Stimulated activated memory B cell treated with anti-CD40 and anti-IgM and Interleukin-4, amounts not matched to agents 10 μg/mL and 1 μg/mL and 100 μg/mL, for 72 hours (primary cell): ENCODE measurements around the gene TRIM29.
A peak's percentile ranks its signal among the peaks of the same experiment; 100 is the strongest.
"Not testable (repeated sequence)": the region's sequence is repeated elsewhere in the genome, so short reads cannot be mapped to it uniquely, and the experiment has no call there.

ENCODE experiments used
- ATAC-seq: fragments of 150-1000 bp; cut with Tn5 transposase; 2 replicates; pipeline ENCODE4 v1.10.0; 2021
- H3K27ac Mint-ChIP-seq: one replicate; pipeline ENCODE4 v1.8.0; 2022; ENCODE audit warnings: mild to moderate bottlenecking, mixed read lengths
- H3K27me3 Mint-ChIP-seq: one replicate; pipeline ENCODE4 v1.8.0; 2022; ENCODE audit warnings: mixed read lengths
- H3K36me3 Mint-ChIP-seq: one replicate; pipeline ENCODE4 v1.8.0; 2022; ENCODE audit warnings: mixed read lengths
- H3K4me1 Mint-ChIP-seq: one replicate; pipeline ENCODE4 v1.8.0; 2022; ENCODE audit warnings: mixed read lengths
- H3K4me3 Mint-ChIP-seq: one replicate; pipeline ENCODE4 v1.8.0; 2022; ENCODE audit warnings: mild to moderate bottlenecking, moderate library complexity, mixed read lengths
- H3K9me3 Mint-ChIP-seq: one replicate; pipeline ENCODE4 v1.8.0; 2022; ENCODE audit warnings: mixed read lengths

Gene TRIM29

DNA sequence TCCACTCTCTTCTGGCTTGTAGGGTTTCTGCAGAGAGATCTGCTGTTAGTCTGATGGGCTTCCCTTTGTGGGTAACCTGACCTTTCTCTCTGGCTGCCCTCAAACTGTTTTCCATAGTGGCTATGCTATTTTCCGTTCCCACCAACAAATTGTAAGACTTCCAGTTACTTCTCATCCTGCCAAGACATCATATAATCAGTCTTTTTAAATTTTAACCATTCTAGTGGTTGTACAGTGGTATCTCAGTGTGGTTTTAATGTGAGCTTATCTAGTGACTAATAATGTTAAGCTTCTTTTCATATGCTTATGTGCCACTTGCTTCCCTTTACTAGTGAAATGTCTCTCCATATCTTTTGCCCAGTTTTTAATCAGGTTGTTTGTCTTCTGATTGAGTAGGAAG lies 13.6 kb upstream of the TRIM29 start:
- ATAC-seq: no peak
- Mint-ChIP-seq H3K9me3 (peaks cover 18% of the 10 kb centered on the region), H3K4me3 (no peak overlapping the region), H3K36me3 (no peaks in the 10 kb centered on the region), H3K27me3 (peaks cover 28% of the 10 kb centered on the region), H3K27ac (no peak overlapping the region), H3K4me1 (no peaks in the 10 kb centered on the region)

DNA sequence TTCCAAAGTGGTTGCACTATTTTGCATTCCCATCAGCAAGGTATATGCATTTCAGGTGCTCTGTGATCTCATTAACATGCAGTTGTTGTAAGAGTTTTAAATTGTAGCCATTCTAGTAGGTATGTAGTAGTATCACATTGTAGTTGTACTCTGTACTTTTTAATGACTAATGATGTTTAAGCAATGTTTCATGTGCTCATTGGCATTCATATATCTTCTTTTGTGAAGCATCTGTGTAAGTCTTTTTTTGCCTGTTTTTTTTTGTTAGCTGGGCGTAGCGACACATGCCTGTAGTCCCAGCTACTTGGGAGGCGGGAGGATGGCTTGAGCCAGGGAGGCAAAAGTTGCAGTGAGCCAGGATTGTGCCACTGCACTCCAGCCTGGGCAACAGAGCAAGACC lies 11.3 kb upstream of the TRIM29 start:
- H3K4me1 Mint-ChIP-seq: no peaks in the 10 kb centered on the region
- ATAC-seq: no peak
- no peak overlapping the region for H3K27ac Mint-ChIP-seq
- H3K9me3 Mint-ChIP-seq: peaks cover 13% of the 10 kb centered on the region
- peaks cover 35% of the 10 kb centered on the region for H3K27me3 Mint-ChIP-seq
- H3K4me3 Mint-ChIP-seq: no peak overlapping the region
- H3K36me3 Mint-ChIP-seq: no peaks in the 10 kb centered on the region

DNA sequence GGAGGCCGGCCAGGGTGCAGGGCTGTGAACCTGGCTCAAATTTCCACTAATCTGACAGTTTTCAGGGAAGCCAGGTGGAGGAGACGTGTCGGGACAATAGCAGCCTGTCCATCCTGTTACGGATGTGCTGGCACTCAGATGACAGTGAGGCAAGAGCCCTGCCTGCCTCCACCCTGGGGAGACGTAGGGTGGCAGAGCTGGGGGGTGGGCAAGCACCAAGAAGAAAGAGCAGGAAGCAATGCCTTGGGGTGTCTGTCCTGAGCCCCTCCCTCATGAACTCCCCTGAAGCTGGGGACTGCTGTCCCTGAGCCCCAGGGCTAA lies 10.0 kb upstream of the TRIM29 start:
- no peaks in the 10 kb centered on the region for H3K4me1 Mint-ChIP-seq
- peaks cover 36% of the 10 kb centered on the region for H3K27me3 Mint-ChIP-seq

DNA sequence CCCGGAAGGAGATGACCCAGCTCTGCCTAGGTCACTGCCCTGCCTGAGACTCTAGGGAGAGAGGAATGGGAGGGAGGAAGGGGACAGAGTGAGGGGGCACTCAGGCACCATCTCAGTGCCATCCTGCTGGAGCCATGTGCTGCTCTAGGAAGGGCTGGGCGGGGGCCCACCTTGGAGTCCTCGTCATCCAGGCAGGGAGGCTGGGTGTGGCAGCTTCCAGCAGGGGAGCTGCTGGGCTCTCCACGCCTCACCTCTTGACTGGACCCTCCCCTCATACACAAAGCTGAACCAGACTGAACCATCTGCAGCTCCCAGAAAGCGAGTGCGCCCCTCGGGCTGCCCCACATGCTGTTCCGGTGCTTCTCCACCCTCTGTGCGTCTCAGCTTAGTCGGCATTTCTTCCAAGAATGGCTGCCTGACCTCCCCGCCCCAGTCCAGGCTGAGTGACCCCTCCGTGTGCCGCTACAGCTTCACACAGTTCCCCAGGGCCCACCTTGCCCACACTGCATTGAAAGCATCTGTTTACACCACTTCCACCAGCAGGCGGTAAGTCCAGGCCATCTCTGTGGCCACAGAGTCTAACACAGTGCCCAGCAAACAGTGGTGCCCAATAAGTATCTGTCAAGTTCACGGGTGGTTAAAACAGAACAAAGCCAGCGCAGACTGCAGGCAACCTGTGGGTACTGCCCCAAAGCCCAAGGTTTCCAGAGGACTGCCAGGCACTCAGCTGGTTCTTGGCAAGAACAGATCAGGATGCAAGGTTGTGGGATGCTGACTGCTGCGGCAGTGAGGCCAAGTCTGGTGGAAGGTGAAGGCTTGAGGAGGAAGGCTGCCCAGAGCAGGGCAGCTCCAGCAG lies 9.4 kb upstream of the TRIM29 start:
- Mint-ChIP-seq H3K27me3 (peaks cover 36% of the 10 kb centered on the region), H3K9me3 (peaks cover 13% of the 10 kb centered on the region), H3K27ac (no peak overlapping the region), H3K36me3 (no peaks in the 10 kb centered on the region), H3K4me1 (no peaks in the 10 kb centered on the region), H3K4me3 (no peak overlapping the region)
- peak; percentile 50 for ATAC-seq

More for the DNA sequence above, 10.0 kb upstream of the TRIM29 start:
- no peak for ATAC-seq
- no peaks in the 10 kb centered on the region for H3K36me3 Mint-ChIP-seq
- peaks cover 13% of the 10 kb centered on the region for H3K9me3 Mint-ChIP-seq
- no peak overlapping the region for H3K4me3 Mint-ChIP-seq
- no peak overlapping the region for H3K27ac Mint-ChIP-seq

DNA sequence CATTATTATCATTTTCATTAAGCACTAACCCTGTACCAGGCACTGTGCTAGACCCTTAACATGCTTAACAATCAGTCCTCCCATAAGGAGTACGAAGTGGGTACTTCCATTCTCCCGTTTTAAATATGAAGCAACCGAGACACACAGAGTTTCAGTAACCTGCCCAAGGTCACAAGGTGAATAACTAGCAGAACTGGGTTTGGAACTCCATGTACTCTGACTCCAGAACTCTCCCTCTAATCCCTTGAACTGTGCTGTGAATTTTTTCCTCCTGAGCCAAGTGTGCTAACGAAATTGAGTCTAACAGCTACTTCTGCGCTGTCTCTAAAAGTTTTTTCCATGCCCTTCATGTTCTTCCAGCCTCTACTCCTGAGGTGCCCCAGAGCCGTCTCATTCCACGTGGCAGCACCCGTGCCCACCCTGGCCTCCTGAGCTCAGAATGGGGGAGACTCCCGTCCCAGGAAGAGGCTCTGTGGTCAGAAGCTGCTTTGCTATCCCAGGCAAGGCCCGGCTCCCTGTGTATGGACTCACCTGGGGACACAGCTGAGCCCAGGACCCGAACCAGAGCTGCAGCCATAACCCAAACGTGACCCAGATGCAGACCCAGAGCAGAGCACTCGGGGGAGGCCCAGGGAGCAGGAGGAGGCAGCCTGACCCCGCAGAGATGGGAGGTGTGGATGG lies 8.6 kb upstream of the TRIM29 start:
- no peak for ATAC-seq
- Mint-ChIP-seq H3K27me3 (peaks cover 36% of the 10 kb centered on the region), H3K9me3 (peaks cover 12% of the 10 kb centered on the region)

DNA sequence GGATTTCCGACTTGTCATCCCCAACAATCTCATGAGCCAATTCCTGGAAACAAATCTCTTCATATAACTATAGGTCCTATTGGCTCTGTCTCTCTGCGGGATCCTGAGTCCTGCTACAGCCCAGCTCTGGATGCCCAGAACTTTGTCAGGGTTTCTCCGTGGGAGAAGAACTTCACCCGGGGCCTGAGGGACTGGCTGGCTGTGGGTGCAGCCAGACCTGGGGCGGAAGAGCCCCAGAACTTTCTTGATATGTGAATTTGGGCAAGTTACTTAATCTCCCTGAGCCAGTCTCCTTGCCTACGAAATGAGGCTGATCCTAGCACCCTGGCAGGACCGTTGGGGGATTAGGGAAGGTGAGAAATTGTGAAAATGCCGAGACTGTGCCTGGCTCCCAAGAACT lies 6.6 kb upstream of the TRIM29 start:
- H3K4me3 Mint-ChIP-seq: no peak overlapping the region
- no peaks in the 10 kb centered on the region for H3K4me1 Mint-ChIP-seq
- H3K9me3 Mint-ChIP-seq: no peaks in the 10 kb centered on the region
- peaks cover 48% of the 10 kb centered on the region for H3K27me3 Mint-ChIP-seq
- ATAC-seq: no peak
- no peak overlapping the region for H3K27ac Mint-ChIP-seq
- no peaks in the 10 kb centered on the region for H3K36me3 Mint-ChIP-seq

More for the DNA sequence above, 8.6 kb upstream of the TRIM29 start:
- Mint-ChIP-seq H3K36me3 (no peaks in the 10 kb centered on the region), H3K27ac (no peak overlapping the region), H3K4me3 (no peak overlapping the region), H3K4me1 (no peaks in the 10 kb centered on the region)

DNA sequence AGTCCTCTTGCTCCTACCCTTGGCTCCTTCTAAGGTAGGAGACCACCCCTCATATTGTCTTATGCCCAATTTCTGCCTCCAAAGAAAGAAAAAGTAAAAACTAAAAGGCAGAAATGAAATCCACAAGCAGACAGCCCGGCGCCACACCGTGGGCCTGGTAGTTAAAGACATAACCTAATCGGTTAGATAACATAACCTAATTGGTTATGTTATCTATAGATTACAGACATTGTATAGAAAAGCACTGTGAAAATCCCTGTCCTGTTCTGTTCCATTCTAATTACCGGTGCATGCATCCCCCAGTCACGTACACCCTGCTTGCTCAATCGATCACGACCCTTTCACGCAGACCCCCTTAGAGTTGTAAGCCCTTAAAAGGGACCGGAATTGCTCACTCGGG lies 5.6 kb upstream of the TRIM29 start:
- peaks cover 52% of the 10 kb centered on the region for H3K27me3 Mint-ChIP-seq
- not testable (repeated sequence) for H3K36me3 Mint-ChIP-seq, H3K9me3 Mint-ChIP-seq, H3K27ac Mint-ChIP-seq, H3K4me1 Mint-ChIP-seq, H3K4me3 Mint-ChIP-seq, ATAC-seq

DNA sequence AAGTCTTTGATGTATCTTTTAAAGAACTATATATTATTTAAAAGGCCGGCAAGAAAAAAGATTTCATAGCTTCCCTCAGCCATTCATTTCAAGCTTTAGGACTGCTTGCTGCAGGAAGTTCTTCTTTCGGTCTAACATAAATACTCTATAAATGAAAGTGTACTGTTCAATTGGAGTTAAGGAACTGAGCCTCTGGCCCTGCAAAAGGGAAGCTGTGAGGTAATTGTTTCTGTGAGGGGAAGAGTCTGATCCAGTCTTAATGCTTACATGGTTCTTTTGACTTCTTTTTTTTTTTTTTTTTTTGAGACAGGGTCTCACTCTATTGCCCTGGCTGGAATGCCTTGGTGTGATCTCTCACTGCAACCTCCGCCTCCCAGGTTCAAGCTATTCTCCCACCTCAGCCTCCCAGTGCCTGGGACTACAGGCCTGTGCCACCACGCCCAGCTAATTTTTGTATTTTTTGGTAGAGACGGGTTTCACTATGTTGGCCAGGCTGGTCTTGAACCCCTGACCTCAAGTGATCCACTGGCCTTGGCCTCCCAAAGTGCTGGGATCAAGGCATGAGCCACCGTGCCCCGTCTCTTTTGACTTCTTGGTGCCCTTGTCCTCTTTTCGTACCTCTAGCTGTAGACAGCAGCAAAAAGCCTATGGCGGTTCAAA lies 4.7 kb upstream of the TRIM29 start:
- Mint-ChIP-seq H3K27me3 (peaks cover 52% of the 10 kb centered on the region), H3K4me1 (no peaks in the 10 kb centered on the region), H3K27ac (no peak overlapping the region), H3K4me3 (no peak overlapping the region), H3K36me3 (no peaks in the 10 kb centered on the region), H3K9me3 (no peaks in the 10 kb centered on the region)
- ATAC-seq: no peak

DNA sequence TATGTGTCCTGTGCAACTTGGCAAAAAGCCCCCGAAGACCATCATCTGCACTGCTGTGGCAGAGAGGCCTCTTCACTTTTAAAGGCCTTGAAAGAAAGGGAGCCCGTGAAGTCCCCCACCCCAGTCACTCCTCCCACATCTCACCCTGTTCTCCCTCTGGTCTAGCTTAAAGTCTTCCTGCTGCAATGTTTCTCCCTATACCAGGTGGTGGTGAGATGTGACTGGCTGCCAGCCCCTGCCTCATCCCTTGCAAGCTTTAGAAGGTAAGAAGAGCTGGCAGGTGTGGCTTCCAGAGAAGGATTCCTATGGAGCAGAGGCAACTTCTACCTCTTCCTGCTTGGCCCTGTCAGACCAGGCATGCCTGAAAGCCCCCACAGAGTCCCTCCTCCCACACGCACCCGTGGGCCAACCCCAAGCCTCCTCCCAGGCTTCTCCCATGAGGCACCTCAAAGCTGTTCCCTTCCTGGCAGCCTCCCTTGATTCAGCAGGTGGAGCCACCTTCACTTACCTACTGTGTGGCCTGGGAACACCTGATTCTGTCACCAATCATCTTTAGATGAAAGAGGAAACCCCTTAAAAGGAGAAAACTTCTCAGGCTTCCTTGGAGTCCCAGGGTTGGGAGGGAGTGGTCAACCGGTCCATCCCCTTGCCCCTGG lies 4.0 kb upstream of the TRIM29 start:
- Mint-ChIP-seq H3K4me3 (no peak overlapping the region), H3K27me3 (peaks cover 51% of the 10 kb centered on the region), H3K9me3 (no peaks in the 10 kb centered on the region), H3K36me3 (no peaks in the 10 kb centered on the region), H3K27ac (no peak overlapping the region), H3K4me1 (no peaks in the 10 kb centered on the region)
- no peak for ATAC-seq

DNA sequence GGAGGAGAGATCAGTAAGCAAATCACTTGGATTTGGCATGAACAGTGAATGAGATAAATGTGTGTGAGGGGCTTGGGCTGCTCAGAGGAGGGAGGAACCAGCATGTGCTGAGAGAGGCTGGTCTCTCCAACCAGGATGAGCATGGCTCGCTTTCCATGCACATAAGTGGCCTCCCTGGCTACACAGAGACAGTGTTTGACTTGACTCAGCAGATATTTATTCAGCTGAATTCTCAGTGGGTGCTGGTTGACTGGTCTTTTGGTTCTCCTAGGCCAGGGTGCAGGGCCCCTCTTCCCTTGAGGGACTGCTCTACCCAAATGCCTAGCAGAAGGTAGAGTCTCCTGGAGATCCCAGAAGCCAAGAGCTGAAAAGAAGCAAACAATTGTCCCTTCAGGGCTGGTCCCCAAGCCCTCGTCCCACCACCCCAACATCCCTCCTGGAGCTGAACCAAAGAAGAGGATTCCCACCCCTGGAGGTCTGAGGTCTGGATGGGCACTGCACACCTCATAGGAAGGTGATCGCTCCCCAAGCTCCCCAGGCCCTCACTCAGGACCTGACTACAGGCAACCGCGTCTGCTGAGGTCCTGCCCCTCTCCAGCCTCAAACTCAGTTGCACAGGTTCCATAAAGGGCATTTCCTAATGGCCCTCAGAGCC lies 3.3 kb upstream of the TRIM29 start:
- H3K27ac Mint-ChIP-seq: no peak overlapping the region
- peaks cover 45% of the 10 kb centered on the region for H3K27me3 Mint-ChIP-seq
- no peak for ATAC-seq
- H3K36me3 Mint-ChIP-seq: no peaks in the 10 kb centered on the region
- H3K9me3 Mint-ChIP-seq: no peaks in the 10 kb centered on the region
- H3K4me1 Mint-ChIP-seq: no peaks in the 10 kb centered on the region
- H3K4me3 Mint-ChIP-seq: no peak overlapping the region

DNA sequence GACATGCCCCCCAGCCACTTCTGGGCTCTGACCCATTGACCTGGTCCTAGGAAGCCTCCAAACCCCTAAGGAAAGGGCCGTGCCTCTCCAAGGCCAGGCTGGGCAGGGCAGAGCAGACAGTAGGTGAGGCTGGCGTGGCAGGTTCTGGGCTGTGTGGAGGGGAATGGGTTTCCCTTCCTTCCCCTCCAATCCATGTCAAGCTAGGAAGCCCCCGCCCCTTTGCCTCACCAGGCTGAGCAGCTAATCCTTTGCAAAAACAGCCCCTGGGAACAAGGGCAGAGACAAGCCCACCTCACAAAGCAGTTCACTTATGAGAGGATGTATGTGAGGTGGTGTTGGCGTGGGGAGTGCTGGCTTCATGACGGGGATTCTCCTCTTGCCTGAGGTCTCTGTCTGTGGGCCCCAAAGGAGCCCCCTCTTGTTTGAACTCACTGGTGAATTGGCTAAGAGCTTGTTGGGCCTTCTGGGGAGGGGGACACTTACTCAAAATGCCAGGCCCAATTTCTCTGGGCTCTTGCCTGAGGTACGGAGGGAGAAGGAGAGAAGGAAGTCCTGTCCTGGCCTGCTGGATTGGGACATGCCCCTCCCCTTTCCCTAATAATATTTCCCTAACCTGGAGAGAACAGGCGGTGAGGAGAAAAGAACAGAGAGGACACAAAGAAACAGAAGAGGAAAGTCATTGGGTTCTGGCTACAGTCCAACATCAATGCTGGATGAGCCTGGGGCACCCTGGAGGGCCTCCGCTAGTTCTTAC lies 1.6 kb upstream of the TRIM29 start:
- Mint-ChIP-seq H3K4me1 (no peaks in the 10 kb centered on the region), H3K36me3 (no peaks in the 10 kb centered on the region), H3K9me3 (no peaks in the 10 kb centered on the region), H3K27ac (no peak overlapping the region), H3K27me3 (peaks cover 27% of the 10 kb centered on the region), H3K4me3 (no peak overlapping the region)
- no peak for ATAC-seq

DNA sequence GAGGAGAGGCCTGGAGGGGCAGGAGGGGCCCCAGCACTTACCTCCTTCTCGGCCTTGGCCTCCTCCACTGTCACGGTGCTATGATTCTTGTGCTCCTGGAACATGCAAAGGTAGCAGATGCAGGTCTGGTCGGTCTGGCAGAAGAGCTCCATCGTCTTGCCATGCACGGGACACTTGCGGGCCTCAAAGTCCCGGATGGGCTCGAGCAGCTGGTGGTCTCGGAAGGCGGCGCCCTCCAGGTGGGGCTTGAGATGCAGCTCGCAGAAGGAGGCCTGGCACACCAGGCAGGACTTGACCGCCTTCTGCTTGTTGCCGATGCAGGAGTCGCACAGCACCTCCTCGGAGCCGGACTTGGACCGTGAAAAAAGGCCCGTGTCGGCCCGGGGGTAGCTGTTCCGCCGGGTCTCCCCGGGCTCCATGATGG lies 714 bp downstream of the TRIM29 start:
- Mint-ChIP-seq H3K4me1 (no peaks in the 10 kb centered on the region), H3K4me3 (no peak overlapping the region), H3K27ac (no peak overlapping the region), H3K36me3 (no peaks in the 10 kb centered on the region), H3K27me3 (peaks cover 16% of the 10 kb centered on the region), H3K9me3 (no peaks in the 10 kb centered on the region)
- no peak for ATAC-seq

DNA sequence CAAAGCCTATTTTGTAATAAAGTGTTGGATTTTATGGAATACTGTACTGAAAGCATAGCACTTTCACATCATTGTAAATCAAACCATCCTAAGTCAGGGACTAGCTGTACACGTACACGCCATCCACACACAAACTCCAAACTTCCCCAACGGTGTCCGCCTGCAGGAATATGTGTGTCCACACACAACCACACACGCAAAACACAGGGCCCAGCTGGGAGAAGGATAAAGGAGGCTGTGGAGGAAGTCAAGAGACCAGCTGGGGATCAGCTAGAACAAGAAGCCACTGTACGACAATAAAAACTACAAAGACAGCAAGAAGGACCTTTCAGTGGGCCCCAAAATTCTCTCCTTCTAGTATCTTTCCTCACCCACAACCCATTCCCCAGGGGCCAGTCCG lies 1.6 kb downstream of the TRIM29 start:
- H3K36me3 Mint-ChIP-seq: no peaks in the 10 kb centered on the region
- no peak for ATAC-seq
- H3K27me3 Mint-ChIP-seq: peaks cover 16% of the 10 kb centered on the region
- no peak overlapping the region for H3K27ac Mint-ChIP-seq
- no peak overlapping the region for H3K4me3 Mint-ChIP-seq
- H3K9me3 Mint-ChIP-seq: no peaks in the 10 kb centered on the region
- no peaks in the 10 kb centered on the region for H3K4me1 Mint-ChIP-seq

DNA sequence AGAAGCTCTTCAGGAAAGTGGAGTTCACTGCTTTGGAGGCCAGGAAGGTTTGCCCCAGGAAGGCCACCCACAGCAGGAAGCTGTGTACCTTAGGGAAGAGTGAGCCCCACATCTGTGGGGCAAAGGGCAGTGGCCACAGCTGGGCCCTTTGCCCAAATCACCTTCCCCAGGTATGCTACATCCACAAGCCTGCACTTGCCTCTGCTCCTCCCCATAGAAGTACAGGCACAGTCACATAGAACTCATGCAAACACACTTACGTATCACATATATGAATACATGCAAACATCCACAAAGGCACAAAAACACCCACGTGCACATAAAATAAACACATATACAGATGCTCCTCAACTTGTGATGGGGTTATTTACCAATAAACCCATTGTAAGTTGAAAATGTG lies 2.1 kb downstream of the TRIM29 start:
- H3K4me1 Mint-ChIP-seq: no peaks in the 10 kb centered on the region
- H3K9me3 Mint-ChIP-seq: no peaks in the 10 kb centered on the region
- H3K27ac Mint-ChIP-seq: no peak overlapping the region
- H3K27me3 Mint-ChIP-seq: peaks cover 16% of the 10 kb centered on the region
- no peaks in the 10 kb centered on the region for H3K36me3 Mint-ChIP-seq
- H3K4me3 Mint-ChIP-seq: no peak overlapping the region
- no peak for ATAC-seq
